IPS-15b (cell line): Measurements from ENCODE around the gene TXLNG.

Source experiments
- H3K27me3 ChIP-seq: one replicate; pipeline ENCODE4 v1.6.1; 2013; ENCODE audit warnings: low read length; ENCODE audit not compliant: control insufficient read depth, insufficient read depth
- H3K36me3 ChIP-seq: one replicate; pipeline ENCODE4 v1.6.1; 2013; ENCODE audit warnings: low read length; ENCODE audit not compliant: control insufficient read depth, insufficient read depth
- H3K4me1 ChIP-seq: one replicate; pipeline ENCODE4 v1.6.1; 2013; ENCODE audit warnings: mild to moderate bottlenecking, low read length; ENCODE audit not compliant: control insufficient read depth, insufficient read depth
- H3K4me3 ChIP-seq: one replicate; pipeline ENCODE4 v1.5.1; 2013; ENCODE audit warnings: low read depth, low read length
- H3K9ac ChIP-seq: one replicate; pipeline ENCODE4 v1.6.1; 2013; ENCODE audit warnings: low read depth, mild to moderate bottlenecking, low read length
- H3K9me3 ChIP-seq: one replicate; pipeline ENCODE4 v1.6.1; 2013; ENCODE audit warnings: mild to moderate bottlenecking, low read length; ENCODE audit not compliant: control insufficient read depth, insufficient read depth

Gene TXLNG

GRCh38 chrX:16786791-16787735, 797 bp downstream of the TXLNG start:
- H3K9ac ChIP-seq = peak overlapping the region; percentile 75
- peak overlapping the region; percentile 85 for H3K4me3 ChIP-seq
- H3K4me1 ChIP-seq = no peaks in the 10 kb centered on the region
- H3K9me3 ChIP-seq = no peaks in the 10 kb centered on the region
- H3K27me3 ChIP-seq = no peaks in the 10 kb centered on the region
- peaks cover 10% of the 10 kb centered on the region for H3K36me3 ChIP-seq

DNA sequence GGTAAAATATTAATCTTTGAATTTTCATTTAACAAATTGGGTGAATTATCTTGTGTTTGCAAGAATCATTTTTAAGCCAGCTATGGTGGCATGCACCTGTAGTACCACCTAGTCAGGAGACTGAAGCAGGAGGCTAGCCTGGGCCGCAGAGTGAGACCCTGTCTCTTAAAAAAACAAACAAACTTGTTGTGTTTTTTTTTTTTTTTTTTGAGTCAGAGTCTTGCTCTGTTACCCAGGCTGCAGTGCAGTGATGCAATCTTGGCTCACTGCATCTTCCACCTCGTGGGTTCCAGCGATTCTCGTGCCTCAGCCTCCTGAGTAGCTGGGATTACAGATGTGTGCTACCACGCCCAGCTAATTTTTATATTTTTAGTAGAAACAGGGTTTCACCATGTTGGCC, 2.2 kb downstream of the TXLNG start:
- Histone ChIP-seq H3K4me1 (no peaks in the 10 kb centered on the region), H3K36me3 (peaks cover 10% of the 10 kb centered on the region), H3K4me3 (no peak overlapping the region), H3K9me3 (no peaks in the 10 kb centered on the region), H3K27me3 (no peaks in the 10 kb centered on the region), H3K9ac (no peak overlapping the region)

DNA sequence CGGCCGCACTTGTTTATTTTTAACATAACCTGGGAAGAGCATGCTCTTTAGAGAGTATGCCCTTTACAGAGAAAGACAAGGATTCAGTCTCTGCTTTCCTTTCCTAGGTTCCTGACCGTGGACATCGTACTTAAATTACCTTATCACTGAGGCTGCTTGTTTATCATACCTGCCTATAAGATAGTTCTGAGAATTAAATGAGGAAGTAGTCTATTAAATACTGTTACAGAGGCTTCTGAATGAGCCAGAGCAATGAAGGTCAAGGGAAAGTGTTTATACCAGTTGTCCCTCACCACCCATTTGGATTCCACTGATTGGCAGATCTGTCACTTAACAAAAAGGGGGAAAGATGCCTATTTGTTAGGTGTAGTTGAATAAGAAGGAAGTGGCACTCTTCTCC, 10.0 kb downstream of the TXLNG start:
- Histone ChIP-seq H3K36me3 (peaks cover 19% of the 10 kb centered on the region), H3K27me3 (no peaks in the 10 kb centered on the region), H3K9ac (no peak overlapping the region), H3K9me3 (no peaks in the 10 kb centered on the region), H3K4me1 (no peaks in the 10 kb centered on the region), H3K4me3 (no peak overlapping the region)

- H3K9me3 ChIP-seq = no peaks in the 10 kb centered on the region
- no peaks in the 10 kb centered on the region for H3K4me1 ChIP-seq
- peaks cover 21% of the 10 kb centered on the region for H3K36me3 ChIP-seq
- no peak overlapping the region for H3K9ac ChIP-seq
- H3K27me3 ChIP-seq = no peaks in the 10 kb centered on the region
- H3K4me3 ChIP-seq = no peak overlapping the region
These were observed 11.1 kb downstream of the TXLNG start for GRCh38 chrX:16797358-16797757.

- Histone ChIP-seq H3K4me1 (no peaks in the 10 kb centered on the region), H3K36me3 (peaks cover 22% of the 10 kb centered on the region), H3K27me3 (no peaks in the 10 kb centered on the region), H3K4me3 (no peak overlapping the region), H3K9me3 (no peaks in the 10 kb centered on the region), H3K9ac (no peak overlapping the region)
These were observed 11.6 kb downstream of the TXLNG start for GRCh38 chrX:16797841-16798240.

- no peaks in the 10 kb centered on the region for H3K27me3 ChIP-seq
- H3K9me3 ChIP-seq = no peaks in the 10 kb centered on the region
- H3K4me1 ChIP-seq = peaks cover 19% of the 10 kb centered on the region
- peaks cover 13% of the 10 kb centered on the region for H3K36me3 ChIP-seq
- no peak overlapping the region for H3K4me3 ChIP-seq
- H3K9ac ChIP-seq = no peak overlapping the region
These were observed 18.7 kb downstream of the TXLNG start for GRCh38 chrX:16804923-16805464.

DNA sequence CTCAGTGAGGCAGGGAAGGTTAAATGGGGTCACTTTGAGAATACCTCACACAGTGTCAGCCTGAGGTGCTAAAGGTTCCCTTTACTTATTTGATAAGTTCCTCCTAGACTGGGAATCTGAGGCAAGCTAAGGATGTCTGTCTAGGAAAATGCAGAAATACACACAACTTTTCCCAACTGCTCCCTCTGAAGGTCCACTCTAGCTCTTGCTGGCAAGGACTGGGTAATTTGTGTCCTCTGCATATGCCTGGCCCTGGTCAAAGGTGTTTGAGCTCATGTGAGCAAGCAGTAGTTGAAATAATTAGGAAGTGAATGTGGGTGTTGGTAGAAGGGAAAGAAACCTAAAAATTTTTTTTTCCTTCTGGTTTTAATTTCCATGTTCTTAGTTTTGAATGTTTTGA, 21.3 kb downstream of the TXLNG start:
- H3K4me1 ChIP-seq = peaks cover 19% of the 10 kb centered on the region
- H3K27me3 ChIP-seq = no peaks in the 10 kb centered on the region
- no peaks in the 10 kb centered on the region for H3K9me3 ChIP-seq
- no peak overlapping the region for H3K4me3 ChIP-seq
- peaks cover 12% of the 10 kb centered on the region for H3K36me3 ChIP-seq
- H3K9ac ChIP-seq = no peak overlapping the region

- Histone ChIP-seq H3K36me3 (peaks cover 10% of the 10 kb centered on the region), H3K4me1 (peaks cover 19% of the 10 kb centered on the region), H3K9me3 (no peaks in the 10 kb centered on the region), H3K27me3 (no peaks in the 10 kb centered on the region), H3K9ac (no peak overlapping the region), H3K4me3 (no peak overlapping the region)
These were observed 21.8 kb downstream of the TXLNG start for GRCh38 chrX:16807976-16808542.

GRCh38 chrX:16814597-16814996, 28.3 kb downstream of the TXLNG start:
- Histone ChIP-seq H3K4me1 (no peaks in the 10 kb centered on the region), H3K9me3 (no peaks in the 10 kb centered on the region), H3K9ac (no peak overlapping the region), H3K4me3 (no peak overlapping the region), H3K27me3 (no peaks in the 10 kb centered on the region), H3K36me3 (peaks cover 17% of the 10 kb centered on the region)

GRCh38 chrX:16819634-16820033, 33.4 kb downstream of the TXLNG start:
- peaks cover 17% of the 10 kb centered on the region for H3K36me3 ChIP-seq
- H3K4me3 ChIP-seq = no peak overlapping the region
- H3K4me1 ChIP-seq = no peaks in the 10 kb centered on the region
- no peaks in the 10 kb centered on the region for H3K27me3 ChIP-seq
- H3K9ac ChIP-seq = no peak overlapping the region
- no peaks in the 10 kb centered on the region for H3K9me3 ChIP-seq

DNA sequence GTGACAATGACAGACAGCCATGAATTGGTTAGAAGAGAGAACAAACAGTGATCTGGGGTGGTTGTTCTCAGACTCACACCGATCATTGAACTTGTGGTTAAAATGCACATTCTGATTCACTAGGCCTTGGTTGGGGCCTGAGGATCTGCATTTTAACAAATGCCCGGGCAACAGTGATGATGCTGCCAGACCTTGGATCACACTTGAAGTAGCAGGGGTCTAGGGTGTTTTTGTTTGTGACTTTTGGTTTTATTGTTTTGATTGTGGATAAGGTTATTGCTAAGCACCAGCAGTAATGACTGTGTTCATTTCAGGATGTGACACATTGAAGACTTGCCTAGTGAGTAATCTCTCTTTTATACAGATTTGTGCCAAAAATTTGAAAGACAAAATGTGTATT, 36.5 kb downstream of the TXLNG start:
- Histone ChIP-seq H3K9ac (no peak overlapping the region), H3K9me3 (no peaks in the 10 kb centered on the region), H3K4me1 (peaks cover 2% of the 10 kb centered on the region), H3K4me3 (no peak overlapping the region), H3K36me3 (peaks cover 15% of the 10 kb centered on the region), H3K27me3 (no peaks in the 10 kb centered on the region)
